Adrenal gland (tissue), 12 donors: ENCODE measurements around the gene PLD1. TPM values are rescaled to one million over a fixed set of nuclear protein-coding genes. Genes with fewer than 3 reads are reported as not detected.

ENCODE experiments used
- DNase-seq, 7 donors: peaks; one replicate each; pipeline ENCODE4 v3.0.0-alpha.2; 2019 to 2020
- H3K27ac ChIP-seq, 5 donors: fragments of 200-600 bp; sonication (generic) in 4 of 5; 1 replicate in 3 of 5; 2 replicates in 2 of 5; pipeline versions ENCODE4 v1.5.1 to v1.8.0; 2016 to 2020; ENCODE audit warnings: mild to moderate bottlenecking in 1 of 5
- H3K27me3 ChIP-seq: fragments of 200-600 bp; 2 replicates; pipeline ENCODE4 v1.8.0; 2021
- H3K36me3 ChIP-seq, 2 donors: fragments of 200-600 bp; replicated peaks in 1 of 2; 1 replicate in 1 of 2; 2 replicates in 1 of 2; pipeline versions ENCODE4 v1.5.1 to v1.8.0; 2018 to 2022
- H3K4me1 ChIP-seq, 2 donors: fragments of 200-600 bp; replicated peaks in 1 of 2; 1 replicate in 1 of 2; 2 replicates in 1 of 2; pipeline versions ENCODE4 v1.5.1 to v1.8.0; 2018 to 2021
- H3K4me3 ChIP-seq, 4 donors: fragments of 200-600 bp; sonication (generic) in 3 of 4; one replicate each; pipeline ENCODE4 v1.5.1; 2016 to 2018
- H3K9me3 ChIP-seq, 3 donors: fragments of 200-600 bp; sonication (generic) in 1 of 3; replicated peaks in 1 of 3; 1 replicate in 2 of 3; 2 replicates in 1 of 3; pipeline versions ENCODE4 v1.5.1 to v1.8.0; 2016 to 2021
- POLR2A ChIP-seq, 2 donors: fragments of 450-650 bp; IDR thresholded peaks; one replicate each; pipeline ENCODE4 v1.6.1; 2017; ENCODE audit warnings: antibody characterized with exemption in 2 of 2, mild to moderate bottlenecking in 2 of 2, moderate library complexity in 1 of 2
- WGBS, 4 donors: extraction: QIAGEN DNeasy Blood & Tissue Kit in 2 of 4; methylation state at CpG; one replicate each; pipeline versions ENCODE4 v1.1.5 to v1.1.7; 2013 to 2017; 5-methylcytosine and 5-hydroxymethylcytosine counted together
- intact Hi-C, 2 donors: fragments of 100-400 bp; cut with DNase I; formaldehyde crosslinking; loops; one replicate each; pipeline versions ENCODE4 v1.14.1 to v1.15.0; 2022 to 2023
- polyA plus RNA-seq, 3 donors: library from polyadenylated mRNA; stranded (reverse); fragments of 200-250 nt in 2 of 3; fragments of 350-450 nt in 1 of 3; fragmentation: Illumina TruSeq in 1 of 3; extraction: RNeasy Lipid Tissue Mini Kit (QIAGEN cat#74804) in 1 of 3; gene quantifications; one replicate each; pipeline ENCODE4 v1.2.3, GENCODE V29; 2013 to 2014
- total RNA-seq, 9 donors: library from RNA; depleted of rRNA in 4 of 9; stranded (reverse); fragments of >200 nt in 4 of 9; fragments of 120-200 nt in 1 of 9; fragmentation: NEBNext Ultra II Directional in 1 of 9; extraction: Animal tissue kit (Norgen Biotek cat#: 25700) in 1 of 9; gene quantifications; one replicate each; pipeline versions ENCODE4 v1.1.0 to v1.2.4, GENCODE V29; 2013 to 2023
- TF ChIP-seq, protein P1 (sequence below), 6 experiments: fragments of 450-650 bp in 4 of 6; fragments of 200-600 bp in 2 of 6; sonication (generic) in 1 of 6; IDR thresholded peaks; 1 replicate in 5 of 6; 2 replicates in 1 of 6; pipeline versions ENCODE4 v1.5.1 to v1.8.0; 2016 to 2021; ENCODE audit warnings: antibody characterized with exemption in 6 of 6, mild to moderate bottlenecking in 2 of 6, moderate library complexity in 1 of 6
- donor health status: healthy with polysubstance abuse.
- donor health status: Bipolar disorder and iron deficiency.
- donor health status: DM: yes; HTN: yes; CAD: no.
- donor health status: DM: no; HTN: no; CAD: no.
- donor health status: DM: no; HTN: no; CAD: no.
- donor health status: DM: yes; HTN: yes; CAD: no.

Gene PLD1
- total and polyA plus RNA-seq, 12 donors: 25.7 to 178 (median 94.5) TPM

DNA sequence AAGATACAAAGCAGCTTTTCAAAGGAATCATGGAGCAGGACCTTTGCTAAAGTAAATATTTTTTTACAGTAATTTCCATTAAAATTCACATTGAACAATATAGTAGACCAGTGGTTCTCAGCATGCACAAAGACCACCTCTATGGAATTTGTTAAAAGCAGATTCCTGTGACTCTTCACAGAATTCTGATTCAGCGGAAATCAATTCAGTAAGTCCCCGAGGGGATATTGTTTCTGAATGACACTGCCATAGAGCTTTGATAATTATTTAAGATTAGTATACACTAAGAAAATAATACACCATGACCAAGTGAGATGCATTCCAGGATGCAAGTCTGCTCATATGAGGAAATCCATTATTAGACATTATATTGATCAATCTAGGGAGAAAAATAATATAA is 188.2 kb downstream of the PLD1 start:
- TF ChIP-seq, protein P1, sequence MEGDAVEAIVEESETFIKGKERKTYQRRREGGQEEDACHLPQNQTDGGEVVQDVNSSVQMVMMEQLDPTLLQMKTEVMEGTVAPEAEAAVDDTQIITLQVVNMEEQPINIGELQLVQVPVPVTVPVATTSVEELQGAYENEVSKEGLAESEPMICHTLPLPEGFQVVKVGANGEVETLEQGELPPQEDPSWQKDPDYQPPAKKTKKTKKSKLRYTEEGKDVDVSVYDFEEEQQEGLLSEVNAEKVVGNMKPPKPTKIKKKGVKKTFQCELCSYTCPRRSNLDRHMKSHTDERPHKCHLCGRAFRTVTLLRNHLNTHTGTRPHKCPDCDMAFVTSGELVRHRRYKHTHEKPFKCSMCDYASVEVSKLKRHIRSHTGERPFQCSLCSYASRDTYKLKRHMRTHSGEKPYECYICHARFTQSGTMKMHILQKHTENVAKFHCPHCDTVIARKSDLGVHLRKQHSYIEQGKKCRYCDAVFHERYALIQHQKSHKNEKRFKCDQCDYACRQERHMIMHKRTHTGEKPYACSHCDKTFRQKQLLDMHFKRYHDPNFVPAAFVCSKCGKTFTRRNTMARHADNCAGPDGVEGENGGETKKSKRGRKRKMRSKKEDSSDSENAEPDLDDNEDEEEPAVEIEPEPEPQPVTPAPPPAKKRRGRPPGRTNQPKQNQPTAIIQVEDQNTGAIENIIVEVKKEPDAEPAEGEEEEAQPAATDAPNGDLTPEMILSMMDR (IDR thresholded peaks at IDR 0.05): no peak
- TF ChIP-seq POLR2A (IDR thresholded peaks at IDR 0.05): no peak
- H3K9me3 ChIP-seq: no peaks in the 10 kb centered on the region
- no peaks in the 10 kb centered on the region for H3K4me1 ChIP-seq
- intact Hi-C loops: no loop called here
- WGBS, 4 donors: 90 to 94% (median 92%) methylated on average over 2 of the region's 2 CpGs
- DNase-seq: no peak
- peaks cover 0 to 4% of the 10 kb centered on the region in 2 donors for H3K36me3 ChIP-seq
- no peak overlapping the region for H3K4me3 ChIP-seq
- no peaks in the 10 kb centered on the region for H3K27me3 ChIP-seq
- no peak overlapping the region for H3K27ac ChIP-seq

DNA sequence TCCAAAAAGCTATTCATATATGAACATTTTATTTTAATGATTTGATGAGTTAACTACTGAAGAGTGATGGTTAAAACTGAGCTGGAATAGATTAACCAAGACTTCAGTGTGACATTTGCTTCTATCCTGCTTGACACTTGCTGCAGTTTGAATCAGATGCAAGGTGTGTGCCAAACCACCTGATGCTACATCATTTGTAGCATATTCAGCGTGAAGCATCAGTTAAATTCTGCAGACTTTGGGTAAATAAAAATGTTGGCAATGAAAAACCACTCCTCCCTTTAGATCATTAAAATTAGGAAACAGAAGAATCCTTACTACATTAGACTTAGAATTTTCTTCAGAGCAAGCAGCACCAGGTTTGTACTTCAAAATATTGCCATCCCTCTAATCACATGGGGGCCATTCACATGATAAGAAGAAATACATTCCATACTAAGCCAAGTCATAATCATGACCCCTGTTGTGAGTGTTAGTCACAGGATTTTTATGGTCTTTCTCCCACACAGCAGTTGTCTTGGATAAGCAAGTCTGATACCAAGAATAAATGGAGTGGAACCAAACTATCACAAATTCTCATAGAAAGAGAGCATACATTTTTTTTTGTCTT is 189.4 kb downstream of the PLD1 start:
- H3K4me3 ChIP-seq: no peak overlapping the region
- peaks cover 0 to 4% of the 10 kb centered on the region in 2 donors for H3K36me3 ChIP-seq
- no peak for DNase-seq
- 90 to 100% (median 98%) methylated on average over 1 of the region's 1 CpG for WGBS, 4 donors
- no peak for TF ChIP-seq POLR2A (IDR thresholded peaks at IDR 0.05)
- TF ChIP-seq, protein P1 (IDR thresholded peaks at IDR 0.05): no peak
- no peaks in the 10 kb centered on the region for H3K9me3 ChIP-seq
- no peaks in the 10 kb centered on the region for H3K4me1 ChIP-seq
- H3K27ac ChIP-seq: no peak overlapping the region
- intact Hi-C loops: no loop called here
- no peaks in the 10 kb centered on the region for H3K27me3 ChIP-seq

GRCh38 chr3:171616798-171617197 is 193.5 kb downstream of the PLD1 start:
- H3K4me3 ChIP-seq: no peak overlapping the region
- no peak for TF ChIP-seq POLR2A (IDR thresholded peaks at IDR 0.05)
- TF ChIP-seq, protein P1 (IDR thresholded peaks at IDR 0.05): no peak
- DNase-seq: no peak
- peaks cover 0 to 15% of the 10 kb centered on the region in 2 donors for H3K36me3 ChIP-seq
- H3K4me1 ChIP-seq: no peaks in the 10 kb centered on the region
- intact Hi-C loops: no loop called here
- WGBS, 4 donors: 89 to 97% (median 94%) methylated on average over 4 of the region's 4 CpGs
- H3K9me3 ChIP-seq: no peaks in the 10 kb centered on the region
- no peak overlapping the region for H3K27ac ChIP-seq
- H3K27me3 ChIP-seq: no peaks in the 10 kb centered on the region

GRCh38 chr3:171615686-171616085 is 194.6 kb downstream of the PLD1 start:
- no peaks in the 10 kb centered on the region for H3K27me3 ChIP-seq
- no peaks in the 10 kb centered on the region for H3K4me1 ChIP-seq
- no peak overlapping the region for H3K27ac ChIP-seq
- intact Hi-C loops: no loop called here
- 87 to 100% (median 93%) methylated on average over 1 of the region's 1 CpG for WGBS, 4 donors
- no peak overlapping the region for H3K4me3 ChIP-seq
- no peaks in the 10 kb centered on the region for H3K9me3 ChIP-seq
- TF ChIP-seq, protein P1 (IDR thresholded peaks at IDR 0.05): no peak
- no peak for TF ChIP-seq POLR2A (IDR thresholded peaks at IDR 0.05)
- DNase-seq: no peak
- H3K36me3 ChIP-seq: peaks cover 0 to 23% of the 10 kb centered on the region in 2 donors
